Fibroblast of lung (primary cell): Measurements from ENCODE around the gene COG5. TPM values are rescaled to one million over a fixed set of nuclear protein-coding genes. Genes with fewer than 3 reads are reported as not detected.

Experiments used
- DNase-seq, 2 donors: peaks; one replicate each; pipeline versions ENCODE4 v3.0.0 to v3.0.0-alpha.2; 2010; ENCODE audit warnings: low read depth in 2 of 2
- H2AFZ ChIP-seq: 2 replicates; pipeline ENCODE4 v1.5.1; 2012; ENCODE audit warnings: low read length, control low read depth, inconsistent platforms
- H3K27ac ChIP-seq: 2 replicates; pipeline ENCODE4 v1.5.1; 2011; ENCODE audit warnings: low read length, control low read depth; ENCODE audit not compliant: insufficient read depth
- H3K27me3 ChIP-seq: 2 replicates; pipeline ENCODE4 v1.5.1; 2011; ENCODE audit warnings: mild to moderate bottlenecking, low read length; ENCODE audit not compliant: control insufficient read depth, insufficient read depth
- H3K36me3 ChIP-seq: 2 replicates; pipeline ENCODE4 v1.5.1; 2011; ENCODE audit warnings: low read length; ENCODE audit not compliant: control insufficient read depth, insufficient read depth
- H3K4me1 ChIP-seq: 2 replicates; pipeline ENCODE4 v1.5.1; 2011; ENCODE audit warnings: low read length; ENCODE audit not compliant: control insufficient read depth, insufficient read depth; ENCODE audit errors: extremely low read depth
- H3K4me2 ChIP-seq: 2 replicates; pipeline ENCODE4 v1.5.1; 2011; ENCODE audit warnings: low read length, control low read depth; ENCODE audit not compliant: insufficient read depth; ENCODE audit errors: extremely low read depth
- H3K4me3 ChIP-seq, 4 experiments: fragments of 200-600 bp in 1 of 4; sonication (generic) in 1 of 4; replicated peaks in 1 of 4; 2 replicates each; pipeline ENCODE4 v1.5.1; 2011 to 2016; ENCODE audit warnings: low read length in 4 of 4, low read depth in 3 of 4, mild to moderate bottlenecking in 3 of 4, control low read depth in 2 of 4, inconsistent platforms in 1 of 4, mixed read lengths in 1 of 4; ENCODE audit not compliant: insufficient read depth in 1 of 4; ENCODE audit errors: control extremely low read depth in 1 of 4
- H3K79me2 ChIP-seq: 2 replicates; pipeline ENCODE4 v1.5.1; 2012; ENCODE audit warnings: mild to moderate bottlenecking, low read length, inconsistent platforms; ENCODE audit not compliant: control insufficient read depth, insufficient read depth
- H3K9ac ChIP-seq: 2 replicates; pipeline ENCODE4 v1.5.1; 2011; ENCODE audit warnings: mild to moderate bottlenecking, low read length, control low read depth; ENCODE audit not compliant: insufficient read depth
- H3K9me3 ChIP-seq: 2 replicates; pipeline ENCODE4 v1.5.1; 2012; ENCODE audit warnings: low read depth, low read length; ENCODE audit not compliant: control insufficient read depth, insufficient read depth
- H4K20me1 ChIP-seq: 2 replicates; pipeline ENCODE4 v1.5.1; 2011; ENCODE audit warnings: low read length; ENCODE audit not compliant: control insufficient read depth, insufficient read depth; ENCODE audit errors: extremely low read depth
- EZH2 ChIP-seq: IDR thresholded peaks from 2 replicates; pipeline ENCODE4 v1.5.1; 2012; ENCODE audit warnings: low read length, control low read depth, mild to moderate bottlenecking; ENCODE audit errors: missing control alignments
- polyA plus RNA-seq, 2 donors: library from polyadenylated mRNA; depleted of rRNA in 1 of 2; stranded (reverse) in 1 of 2; unstranded in 1 of 2; fragments of >200 nt; gene quantifications; 2 replicates each; pipeline ENCODE4 v1.2.1, GENCODE V29; 2011 to 2012; ENCODE audit warnings: missing spikeins in 1 of 2
- total RNA-seq: library from RNA; depleted of rRNA; stranded (reverse); fragments of >200 nt; gene quantifications from 2 replicates; pipeline ENCODE4 v1.2.1, GENCODE V29; 2014
- TF ChIP-seq, protein P1 (sequence below), 2 donors: IDR thresholded peaks in 1 of 2; conservative IDR thresholded peaks in 1 of 2; 1 replicate in 1 of 2; 2 replicates in 1 of 2; pipeline ENCODE4 v1.5.1; 2011 to 2012; ENCODE audit warnings: low read length in 2 of 2, control low read depth in 1 of 2, inconsistent platforms in 1 of 2, low read depth in 1 of 2, mild to moderate bottlenecking in 1 of 2

Gene COG5
- total and polyA plus RNA-seq, 2 donors (not counting 1 experiment from before 2014, with no cell fraction given), result 34.5 to 40.3 TPM

DNA sequence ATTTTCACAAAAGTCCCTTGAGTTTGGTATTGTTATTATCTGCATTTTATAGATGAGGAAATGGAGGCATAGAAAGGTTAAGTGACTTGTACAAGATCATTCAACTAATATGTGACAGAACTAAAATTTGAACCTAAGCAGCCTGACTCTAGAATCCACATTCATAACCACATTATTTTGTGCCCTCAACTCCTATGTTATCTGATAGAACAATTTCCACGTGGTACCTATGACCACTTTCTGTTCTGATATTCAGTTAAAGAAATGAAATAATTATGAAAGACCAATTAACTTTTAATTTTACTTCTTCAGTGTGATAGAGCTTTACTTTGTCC is 33.8 kb upstream of the COG5 start:
- no peak overlapping the region for H3K27ac ChIP-seq
- TF ChIP-seq, protein P1, sequence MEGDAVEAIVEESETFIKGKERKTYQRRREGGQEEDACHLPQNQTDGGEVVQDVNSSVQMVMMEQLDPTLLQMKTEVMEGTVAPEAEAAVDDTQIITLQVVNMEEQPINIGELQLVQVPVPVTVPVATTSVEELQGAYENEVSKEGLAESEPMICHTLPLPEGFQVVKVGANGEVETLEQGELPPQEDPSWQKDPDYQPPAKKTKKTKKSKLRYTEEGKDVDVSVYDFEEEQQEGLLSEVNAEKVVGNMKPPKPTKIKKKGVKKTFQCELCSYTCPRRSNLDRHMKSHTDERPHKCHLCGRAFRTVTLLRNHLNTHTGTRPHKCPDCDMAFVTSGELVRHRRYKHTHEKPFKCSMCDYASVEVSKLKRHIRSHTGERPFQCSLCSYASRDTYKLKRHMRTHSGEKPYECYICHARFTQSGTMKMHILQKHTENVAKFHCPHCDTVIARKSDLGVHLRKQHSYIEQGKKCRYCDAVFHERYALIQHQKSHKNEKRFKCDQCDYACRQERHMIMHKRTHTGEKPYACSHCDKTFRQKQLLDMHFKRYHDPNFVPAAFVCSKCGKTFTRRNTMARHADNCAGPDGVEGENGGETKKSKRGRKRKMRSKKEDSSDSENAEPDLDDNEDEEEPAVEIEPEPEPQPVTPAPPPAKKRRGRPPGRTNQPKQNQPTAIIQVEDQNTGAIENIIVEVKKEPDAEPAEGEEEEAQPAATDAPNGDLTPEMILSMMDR (conservative IDR thresholded peaks at IDR 0.05 in 1 of 2, IDR thresholded peaks at IDR 0.05 in 1 of 2; ENCODE audit: low read depth in 1 of 2, low read length in 2 of 2), result no peak
- TF ChIP-seq EZH2, result no peak
- H3K9ac ChIP-seq, result no peak overlapping the region

GRCh38 chr7:107596881-107597581 is 33.3 kb upstream of the COG5 start:
- Histone ChIP-seq H2AFZ (no peak overlapping the region), H3K27ac (no peak overlapping the region), H3K4me3 (no peak overlapping the region), H3K9me3 (no peaks in the 10 kb centered on the region), H3K79me2 (no peaks in the 10 kb centered on the region), H3K27me3 (no peaks in the 10 kb centered on the region), H3K4me1 (peaks cover 5% of the 10 kb centered on the region), H3K4me2 (no peak overlapping the region), H4K20me1 (no peaks in the 10 kb centered on the region), H3K9ac (no peak overlapping the region), H3K36me3 (no peaks in the 10 kb centered on the region)
- TF ChIP-seq, protein P1 (conservative IDR thresholded peaks at IDR 0.05 in 1 of 2, IDR thresholded peaks at IDR 0.05 in 1 of 2; ENCODE audit: low read depth in 1 of 2, low read length in 2 of 2), result no peak
- TF ChIP-seq EZH2, result no peak
- DNase-seq, result peak in 1 of 2 donors; percentile 17

More for the DNA sequence above, 33.8 kb upstream of the COG5 start:
- Histone ChIP-seq H3K4me1 (peaks cover 5% of the 10 kb centered on the region), H3K9me3 (no peaks in the 10 kb centered on the region), H4K20me1 (no peaks in the 10 kb centered on the region), H2AFZ (no peak overlapping the region), H3K4me3 (no peak overlapping the region), H3K36me3 (no peaks in the 10 kb centered on the region), H3K27me3 (no peaks in the 10 kb centered on the region), H3K4me2 (no peak overlapping the region), H3K79me2 (no peaks in the 10 kb centered on the region)
- DNase-seq, result no peak

GRCh38 chr7:107594961-107595737 is 31.4 kb upstream of the COG5 start:
- Histone ChIP-seq H3K9me3 (no peaks in the 10 kb centered on the region), H3K27me3 (no peaks in the 10 kb centered on the region), H3K4me1 (peaks cover 5% of the 10 kb centered on the region), H3K9ac (no peak overlapping the region), H2AFZ (no peak overlapping the region), H3K4me3 (no peak overlapping the region), H3K27ac (peak overlapping the region; percentile 36), H4K20me1 (no peaks in the 10 kb centered on the region), H3K4me2 (no peak overlapping the region), H3K36me3 (no peaks in the 10 kb centered on the region), H3K79me2 (no peaks in the 10 kb centered on the region)
- peak; percentile 83 to 98 for DNase-seq
- no peak for TF ChIP-seq EZH2
- TF ChIP-seq, protein P1 (conservative IDR thresholded peaks at IDR 0.05 in 1 of 2, IDR thresholded peaks at IDR 0.05 in 1 of 2; ENCODE audit: low read depth in 1 of 2, low read length in 2 of 2), result no peak
